ENCODE data around the gene PLXDC1.

PLXDC1 gene

DNA sequence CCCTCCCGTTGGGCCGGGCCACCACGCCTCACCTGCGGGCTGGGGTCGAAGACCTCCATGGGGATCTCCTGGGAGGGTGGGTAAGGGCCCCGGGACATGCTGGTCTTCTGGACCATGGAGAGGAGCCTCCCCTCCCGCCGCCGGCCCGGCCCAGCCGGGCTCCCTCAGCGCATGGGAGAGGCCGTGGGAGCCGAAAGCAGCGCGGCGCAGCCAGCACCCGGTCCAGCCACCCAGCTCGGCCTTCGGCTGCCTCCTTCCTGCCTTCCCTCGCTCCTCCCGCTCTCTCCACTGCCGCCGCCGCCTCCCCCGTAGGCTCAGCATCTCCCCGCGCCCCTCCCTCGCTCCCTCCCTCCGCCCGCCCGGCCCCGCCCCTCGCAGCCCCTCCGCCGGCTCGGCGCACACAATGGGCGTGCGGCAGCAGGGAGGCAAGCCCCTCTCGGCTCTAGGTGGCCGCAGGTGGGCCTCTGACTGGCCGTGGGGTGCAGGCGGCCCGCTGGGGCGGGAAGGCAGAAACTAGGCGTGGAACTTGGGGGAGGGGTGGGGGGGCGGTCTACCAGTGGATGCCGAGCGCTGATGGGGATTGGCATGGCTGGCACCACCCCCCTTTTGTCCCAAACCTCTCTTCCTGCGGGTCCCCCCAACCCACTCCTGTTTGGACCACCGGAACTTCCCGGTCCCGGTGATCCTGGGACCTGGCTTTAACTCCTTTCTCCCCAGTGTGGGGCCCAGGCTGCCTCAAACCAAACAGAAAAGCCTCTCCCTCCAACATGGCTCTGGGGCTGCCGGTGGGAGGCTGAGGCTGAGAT is 46.1 kb upstream of the PLXDC1 start, which contains the start of gene CACNB1 (continued):
- TF ChIP-seq CSRNP3 (CRISPR knock-in tag; IDR thresholded peaks at IDR 0.05), result no peak

DNA sequence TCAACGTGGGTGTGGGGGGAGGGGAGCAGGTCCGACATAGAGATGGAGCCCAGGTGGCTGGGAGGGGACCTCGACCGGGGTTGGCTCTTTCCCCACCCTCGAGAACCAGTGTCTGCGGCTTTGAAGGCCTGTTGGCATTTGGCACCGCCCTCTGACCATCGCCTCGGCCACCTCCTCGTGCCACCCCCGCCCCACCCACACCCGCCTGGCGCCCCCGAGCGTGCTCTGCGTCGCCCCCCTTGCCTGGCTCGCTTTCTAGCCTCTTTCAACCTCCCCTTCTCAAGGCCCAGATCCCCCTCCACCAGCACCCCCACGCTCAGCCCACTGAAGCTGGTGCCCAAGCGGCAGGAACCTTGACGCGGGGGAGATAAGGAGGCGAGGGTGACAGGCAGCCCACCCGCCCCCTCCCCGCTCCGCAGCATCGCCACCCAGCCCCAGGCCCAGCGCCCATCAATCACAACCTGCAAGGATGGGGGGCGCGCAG is 45.4 kb upstream of the PLXDC1 start:
- peak; percentile 41 for ATAC-seq

DNA sequence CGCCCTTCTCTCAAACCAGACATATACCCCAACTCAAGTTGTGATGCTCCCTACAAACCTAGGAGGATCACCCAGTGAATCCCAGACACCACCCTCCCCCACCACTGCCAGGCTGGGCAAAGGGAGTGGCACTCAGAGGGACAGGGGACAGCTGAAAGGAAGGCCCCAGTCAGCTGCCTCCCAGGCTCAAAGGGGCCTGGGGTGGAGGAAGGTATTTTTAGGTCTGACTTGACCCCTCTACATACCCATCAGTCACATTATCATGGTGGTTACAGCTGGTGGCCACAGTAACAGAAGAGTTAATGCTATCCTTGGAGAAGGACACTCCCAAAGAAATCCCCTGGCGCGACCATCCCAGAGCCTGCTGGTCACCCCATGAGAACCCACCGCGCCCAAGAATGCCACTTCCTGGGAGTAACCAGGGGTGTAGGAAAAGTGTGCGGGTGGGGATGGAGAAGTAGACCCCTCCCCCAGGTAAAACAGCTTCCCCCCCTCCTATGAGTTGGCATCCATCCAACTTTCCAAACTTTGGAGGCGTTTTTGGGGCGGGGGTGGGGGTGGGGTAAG is 44.9 kb upstream of the PLXDC1 start:
- no peak for ATAC-seq
- no peak for TF ChIP-seq BACH2 (CRISPR knock-in tag; IDR thresholded peaks at IDR 0.05; ENCODE audit: borderline replicate concordance)
- no peak for TF ChIP-seq CSDC2 (CRISPR knock-in tag; IDR thresholded peaks at IDR 0.05)
- no peak for TF ChIP-seq ZNF8 (CRISPR knock-in tag; IDR thresholded peaks at IDR 0.05)
- TF ChIP-seq CREB5 (CRISPR knock-in tag; IDR thresholded peaks at IDR 0.05; ENCODE audit: low read depth), result no peak
- no peak for TF ChIP-seq ZFP3 (CRISPR knock-in tag; IDR thresholded peaks at IDR 0.05)
- no peak for TF ChIP-seq TSHZ2 (CRISPR knock-in tag; IDR thresholded peaks at IDR 0.05)
- TF ChIP-seq PPARA (CRISPR knock-in tag; IDR thresholded peaks at IDR 0.05; ENCODE audit: borderline replicate concordance), result no peak
- no peak for TF ChIP-seq PATZ1 (CRISPR knock-in tag; IDR thresholded peaks at IDR 0.05; ENCODE audit: borderline replicate concordance)

More for the DNA sequence above, 45.4 kb upstream of the PLXDC1 start:
- TF ChIP-seq, protein P1, sequence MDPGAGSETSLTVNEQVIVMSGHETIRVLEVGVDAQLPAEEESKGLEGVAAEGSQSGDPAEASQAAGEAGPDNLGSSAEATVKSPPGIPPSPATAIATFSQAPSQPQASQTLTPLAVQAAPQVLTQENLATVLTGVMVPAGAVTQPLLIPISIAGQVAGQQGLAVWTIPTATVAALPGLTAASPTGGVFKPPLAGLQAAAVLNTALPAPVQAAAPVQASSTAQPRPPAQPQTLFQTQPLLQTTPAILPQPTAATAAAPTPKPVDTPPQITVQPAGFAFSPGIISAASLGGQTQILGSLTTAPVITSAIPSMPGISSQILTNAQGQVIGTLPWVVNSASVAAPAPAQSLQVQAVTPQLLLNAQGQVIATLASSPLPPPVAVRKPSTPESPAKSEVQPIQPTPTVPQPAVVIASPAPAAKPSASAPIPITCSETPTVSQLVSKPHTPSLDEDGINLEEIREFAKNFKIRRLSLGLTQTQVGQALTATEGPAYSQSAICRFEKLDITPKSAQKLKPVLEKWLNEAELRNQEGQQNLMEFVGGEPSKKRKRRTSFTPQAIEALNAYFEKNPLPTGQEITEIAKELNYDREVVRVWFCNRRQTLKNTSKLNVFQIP (CRISPR knock-in tag; IDR thresholded peaks at IDR 0.05; ENCODE audit: borderline replicate concordance, low read depth), result no peak
- TF ChIP-seq ARNTL (CRISPR knock-in tag; IDR thresholded peaks at IDR 0.05; ENCODE audit: borderline replicate concordance, low read depth) (no peak), PATZ1 (CRISPR knock-in tag; IDR thresholded peaks at IDR 0.05; ENCODE audit: borderline replicate concordance) (no peak), ZNF70 (CRISPR knock-in tag; IDR thresholded peaks at IDR 0.05) (no peak), BACH2 (CRISPR knock-in tag; IDR thresholded peaks at IDR 0.05; ENCODE audit: borderline replicate concordance) (no peak), CSRNP3 (CRISPR knock-in tag; IDR thresholded peaks at IDR 0.05) (no peak), ZFP30 (CRISPR knock-in tag; IDR thresholded peaks at IDR 0.05) (no peak), GLIS3 (CRISPR knock-in tag; IDR thresholded peaks at IDR 0.05) (no peak), CREB5 (CRISPR knock-in tag; IDR thresholded peaks at IDR 0.05; ENCODE audit: low read depth) (no peak), ZNF8 (CRISPR knock-in tag; IDR thresholded peaks at IDR 0.05) (no peak), ISL1 (CRISPR knock-in tag; IDR thresholded peaks at IDR 0.05) (no peak), CSDC2 (CRISPR knock-in tag; IDR thresholded peaks at IDR 0.05) (no peak), ESRRG (CRISPR knock-in tag; IDR thresholded peaks at IDR 0.05) (no peak)

Data from SK-N-SH treated with all-trans-retinoic acid at 6 μM for 48 hours (cell line).